Stimulated activated CD4-positive, alpha-beta T cell treated with anti-CD3 and anti-CD28 coated beads, Interleukin-4, amount 100 ng/mL, for 1 hour (primary cell): ENCODE measurements around the gene ACAD8.
A peak's percentile ranks its signal among the peaks of the same experiment; 100 is the strongest.

Experiments
- DNase-seq: peaks from one replicate; pipeline ENCODE4 v3.0.0-alpha.2; 2020

ACAD8 gene

GRCh38 chr11:134253188-134253993 lies at the start of gene ACAD8, which contains the start of gene THYN1:
Gene ACAD8, plus strand, starts transcription at chr11:134253568. Its CDS starts 33 bp downstream, at chr11:134253601.
Gene THYN1, minus strand, starts transcription at chr11:134253352. Its CDS starts 470 bp downstream, at chr11:134252882.
- DNase-seq, result peak; percentile 94

GRCh38 chr11:134205729-134206128 lies 47.6 kb upstream of the ACAD8 start:
- no peak for DNase-seq

DNA sequence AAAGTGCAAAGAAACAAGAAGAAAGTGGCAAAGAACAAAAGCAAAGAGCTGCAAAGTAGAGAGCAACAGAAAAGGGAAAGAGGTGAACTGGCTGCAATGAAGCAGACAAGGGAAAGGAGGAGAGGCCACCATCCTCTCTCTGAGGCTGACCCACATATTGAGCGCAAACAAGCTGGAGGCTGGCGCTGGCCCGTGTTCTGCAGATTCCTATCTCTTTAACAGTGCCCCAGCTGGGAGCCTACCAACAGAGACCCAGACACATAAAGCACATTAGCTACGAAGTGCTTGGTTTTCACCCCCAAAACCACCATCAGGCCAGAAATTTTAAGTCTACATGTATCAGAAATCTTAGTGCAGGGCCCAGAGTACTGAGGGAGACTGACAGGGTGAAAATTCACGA lies 47.2 kb upstream of the ACAD8 start:
- no peak for DNase-seq

GRCh38 chr11:134207538-134208239 lies 45.7 kb upstream of the ACAD8 start:
- DNase-seq, result peak; percentile 61

DNA sequence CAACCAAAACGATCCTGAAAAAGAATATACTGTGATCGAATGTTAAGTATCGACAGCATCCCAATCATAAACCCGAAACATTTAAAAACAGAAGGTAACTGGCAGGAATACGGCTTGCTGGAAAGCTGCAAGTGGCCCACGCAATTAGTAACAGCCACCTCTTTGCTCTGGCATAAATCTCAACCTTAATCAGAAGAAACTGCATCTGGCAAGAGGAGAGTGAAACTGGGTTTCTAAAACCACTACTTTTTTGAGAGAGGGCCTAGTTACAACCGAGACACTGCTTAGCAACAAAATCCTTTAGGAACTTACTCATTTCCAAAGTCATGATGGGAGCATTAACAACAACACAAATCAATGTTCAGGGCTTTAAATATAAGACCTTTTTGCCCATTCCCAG lies 37.5 kb upstream of the ACAD8 start:
- DNase-seq, result no peak

GRCh38 chr11:134216816-134217215 lies 36.6 kb upstream of the ACAD8 start:
- no peak for DNase-seq

DNA sequence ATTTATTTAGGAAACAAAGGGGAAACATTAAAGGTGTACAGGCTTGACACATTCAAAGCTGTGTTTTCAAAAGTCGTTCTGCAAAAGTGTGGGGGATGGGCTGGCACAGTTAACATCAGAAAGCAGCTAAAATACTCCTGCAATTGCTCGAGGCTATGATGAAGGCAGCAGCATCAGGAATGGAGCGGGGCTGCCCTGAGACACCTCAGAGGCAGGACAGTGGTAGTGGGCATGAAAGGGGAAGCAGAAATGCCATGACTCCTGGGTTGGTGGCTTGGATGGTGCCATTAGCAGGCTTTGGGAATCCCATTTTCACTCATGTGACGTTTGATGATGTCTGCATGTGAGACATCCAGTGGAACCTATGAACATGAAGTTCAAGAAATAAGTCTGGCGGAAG lies 30.2 kb upstream of the ACAD8 start:
- no peak for DNase-seq

DNA sequence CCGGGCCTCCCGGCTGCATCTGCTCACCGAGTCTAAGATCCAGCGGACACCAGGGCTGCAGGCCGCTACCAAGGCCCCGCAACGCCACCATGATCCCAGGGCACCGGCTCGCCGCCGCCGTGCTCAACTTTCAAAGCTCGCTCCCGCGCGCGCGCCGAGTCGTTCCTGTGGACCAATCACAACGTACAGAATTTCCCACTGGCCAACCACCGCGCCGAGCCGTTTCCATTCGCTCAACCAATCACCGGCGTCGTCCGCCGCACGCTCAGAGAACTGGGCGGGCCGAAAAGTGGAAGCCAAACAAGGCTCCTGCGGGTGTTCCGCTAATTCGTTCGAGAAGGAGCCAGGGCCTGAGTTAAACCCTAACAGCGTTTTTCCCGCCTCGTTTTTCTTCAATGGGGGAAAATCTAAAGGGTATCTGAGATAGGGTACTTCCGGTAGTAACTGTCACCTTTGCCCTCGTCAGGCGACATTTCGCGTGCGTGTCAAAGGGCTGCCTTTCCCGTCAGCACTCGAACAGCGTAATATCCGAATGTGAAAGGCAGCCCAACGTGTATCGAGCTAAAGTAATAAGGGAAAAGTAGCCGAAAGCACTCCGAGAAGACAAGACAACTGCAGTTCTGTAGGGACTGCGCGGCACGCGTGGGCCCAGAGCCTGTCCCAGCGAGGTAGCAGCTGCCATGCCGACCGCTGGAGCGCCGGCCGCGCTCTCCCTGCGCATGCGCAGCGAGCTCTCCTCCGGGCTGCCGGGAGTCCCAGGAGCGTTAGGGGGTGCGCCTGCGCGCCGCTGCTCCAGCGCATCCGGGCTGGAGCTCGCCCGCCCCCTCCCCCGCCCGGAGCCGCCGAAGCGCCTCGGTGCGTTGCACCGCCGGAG lies 29.3 kb upstream of the ACAD8 start, which contains the start of the genes NCAPD3 and VPS26B:
TSS of gene NCAPD3 (minus strand) at position 132 of the 874 bp plus-strand sequence. CDS start at position 91, 41 bp downstream.
TSS of gene VPS26B (plus strand) at position 836 of the 874 bp plus-strand sequence. CDS start 452 bp downstream, outside the sequence.
- peak; percentile 97 for DNase-seq

DNA sequence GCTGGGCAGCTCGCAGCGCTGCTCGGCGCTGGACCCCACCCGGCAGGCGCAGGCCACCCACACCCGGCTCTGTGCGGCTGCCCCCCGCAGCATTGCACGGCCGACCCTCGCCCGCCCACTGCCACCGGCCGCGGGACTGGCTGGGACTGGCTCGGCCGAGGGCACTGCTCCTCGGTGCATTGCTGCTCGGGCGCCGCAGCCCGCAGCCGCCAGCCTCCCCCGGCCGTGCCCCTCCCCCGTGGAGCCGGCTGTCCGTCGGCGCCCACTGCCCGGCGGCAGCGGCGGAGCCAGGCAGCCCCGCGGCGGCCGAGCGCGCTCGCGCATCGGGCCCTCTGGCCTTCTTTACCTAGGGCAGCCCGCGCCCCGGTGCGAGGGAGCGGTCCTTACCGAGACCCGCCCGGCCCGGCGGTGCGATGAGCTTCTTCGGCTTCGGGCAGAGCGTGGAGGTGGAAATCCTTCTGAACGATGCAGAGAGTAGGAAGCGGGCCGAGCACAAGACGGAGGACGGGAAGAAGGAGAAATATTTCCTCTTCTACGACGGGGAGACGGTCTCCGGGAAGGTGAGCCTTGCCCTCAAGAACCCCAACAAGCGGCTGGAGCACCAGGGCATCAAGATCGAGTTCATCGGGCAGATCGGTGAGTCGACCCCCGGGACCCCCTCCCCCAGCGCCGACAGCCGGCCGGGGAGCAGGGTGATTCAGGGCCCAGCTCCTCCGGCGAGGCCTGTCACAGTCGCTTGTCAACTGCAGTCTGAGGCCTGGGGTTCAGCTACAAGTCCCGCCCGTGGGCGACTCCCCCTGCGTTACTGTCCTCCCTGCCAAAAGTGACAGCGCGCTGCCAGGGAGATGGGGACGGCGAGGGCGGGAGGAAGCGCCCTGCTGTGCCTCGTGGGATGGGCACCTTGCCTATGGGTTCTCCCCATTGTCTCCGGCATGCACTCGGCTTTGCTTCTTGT lies 28.4 kb upstream of the ACAD8 start:
- peak; percentile 67 for DNase-seq

DNA sequence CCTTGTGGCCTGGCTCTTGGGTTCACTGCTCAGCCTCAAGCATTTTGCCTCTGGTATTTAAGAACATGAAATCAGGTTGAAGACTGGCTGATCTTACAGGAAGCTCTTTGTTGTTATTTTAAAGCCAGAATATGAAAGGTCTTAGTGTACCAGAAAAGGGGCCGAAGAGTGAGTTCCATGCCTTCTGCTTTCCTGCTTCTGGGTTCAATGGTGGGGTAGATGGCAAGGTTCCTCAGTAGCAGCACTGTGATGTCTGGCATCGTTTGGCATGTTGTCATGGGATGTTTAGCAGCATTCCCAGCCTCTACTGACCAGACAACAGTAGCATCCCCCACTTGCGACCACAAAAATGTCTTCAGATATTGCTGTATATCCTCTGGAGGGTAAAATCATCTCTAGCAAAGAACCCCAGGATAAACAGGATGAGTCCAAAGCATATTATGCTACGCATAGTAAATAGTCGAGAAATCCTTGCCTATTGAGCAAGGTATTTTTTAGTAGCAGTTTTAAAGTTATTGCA lies 26.5 kb upstream of the ACAD8 start:
- DNase-seq, result no peak

DNA sequence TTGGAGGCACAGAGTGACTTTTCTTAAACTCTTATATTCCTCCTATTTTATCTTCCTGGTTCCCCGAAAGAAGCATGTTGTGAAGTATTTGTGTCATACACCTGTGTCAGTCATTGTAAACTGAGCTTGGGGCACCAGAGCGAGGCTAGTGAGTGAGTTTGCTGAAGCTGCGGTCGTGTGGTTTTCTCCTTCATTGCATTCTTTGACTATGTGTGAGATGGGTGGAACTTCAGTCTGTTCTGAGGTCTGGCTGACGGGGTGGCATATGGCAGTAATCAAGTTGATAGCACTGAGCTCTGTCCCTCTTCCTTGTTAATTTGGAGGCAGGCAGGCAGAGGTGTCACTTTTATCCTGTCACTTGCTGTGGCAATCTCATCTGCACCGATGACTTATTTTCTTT lies 24.7 kb upstream of the ACAD8 start:
- no peak for DNase-seq

DNA sequence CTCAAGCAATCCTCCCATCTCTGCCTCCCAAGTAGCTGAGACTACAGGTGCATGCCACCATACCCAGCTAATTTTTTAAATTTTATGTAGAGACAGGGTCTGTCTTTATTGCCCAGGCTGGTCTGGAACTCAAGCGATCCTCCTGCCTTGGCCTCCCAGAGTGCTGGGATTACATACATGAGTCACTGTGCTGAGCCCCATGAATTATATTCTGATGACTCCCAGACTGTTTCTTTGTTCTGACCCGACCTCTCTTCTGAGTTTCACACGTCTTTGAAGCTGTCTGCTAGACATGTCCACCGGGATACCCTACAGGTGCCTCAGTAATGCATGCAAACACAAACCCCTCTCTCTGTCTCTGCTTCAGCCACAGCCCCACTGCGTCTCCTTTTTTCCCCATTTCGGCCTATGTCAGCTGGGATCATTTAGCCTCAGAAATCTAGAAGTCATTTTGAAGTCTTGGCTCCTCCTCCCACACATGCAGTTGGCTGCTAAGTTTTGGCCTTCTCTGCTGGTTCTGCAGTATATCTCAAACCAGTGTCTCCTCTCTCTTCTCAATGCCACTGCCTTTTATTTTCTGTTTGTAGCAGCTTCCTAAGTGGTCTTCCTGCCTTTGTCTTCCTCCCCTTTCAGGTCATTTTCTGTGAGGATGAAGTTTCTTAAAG lies 24.1 kb upstream of the ACAD8 start:
- DNase-seq, result no peak

- no peak for DNase-seq
Observed at GRCh38 chr11:134230339-134230738, 23.0 kb upstream of the ACAD8 start.

GRCh38 chr11:134231958-134232659 lies 21.3 kb upstream of the ACAD8 start:
- DNase-seq, result no peak

GRCh38 chr11:134233729-134234179 lies 19.6 kb upstream of the ACAD8 start:
- no peak for DNase-seq

DNA sequence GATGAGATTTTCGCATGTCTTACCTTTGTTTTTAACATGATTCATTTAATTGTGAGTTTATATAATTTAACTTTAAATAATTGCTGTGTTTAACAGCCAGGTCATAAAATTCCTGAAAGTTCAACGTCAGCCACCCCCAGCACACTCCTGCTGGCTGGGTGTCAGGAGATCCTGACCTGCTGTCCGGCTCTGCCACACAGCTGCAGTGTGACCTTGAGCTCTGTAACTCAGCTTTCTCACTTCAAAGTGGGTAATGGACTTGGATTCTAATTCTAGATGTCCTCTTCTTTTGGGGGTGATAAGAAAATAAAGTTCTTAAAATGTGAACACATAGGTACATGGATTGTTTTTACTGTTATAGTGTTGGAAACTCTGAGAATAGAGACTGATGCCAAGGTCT lies 18.0 kb upstream of the ACAD8 start:
- no peak for DNase-seq

- no peak for DNase-seq
Observed at GRCh38 chr11:134236834-134237556, 16.4 kb upstream of the ACAD8 start.

DNA sequence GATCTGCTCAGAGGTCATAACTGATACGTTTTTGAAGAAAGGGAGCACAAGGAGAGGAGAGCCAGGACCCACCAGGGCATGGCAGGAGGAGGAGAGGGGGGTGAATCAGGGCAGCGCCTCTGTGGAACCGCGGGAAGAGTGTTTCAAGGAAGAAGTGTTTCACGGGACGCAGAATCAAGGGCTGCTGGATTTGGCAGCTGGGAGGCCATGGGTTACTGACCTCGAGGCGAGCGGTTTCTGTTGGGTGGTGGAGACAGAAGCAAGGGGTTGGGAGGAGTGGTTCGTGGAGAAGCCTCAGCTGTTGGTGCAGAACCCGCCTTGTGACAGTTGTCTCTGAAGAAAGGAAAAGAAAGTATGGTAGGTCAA lies 15.8 kb upstream of the ACAD8 start:
- DNase-seq, result no peak

DNA sequence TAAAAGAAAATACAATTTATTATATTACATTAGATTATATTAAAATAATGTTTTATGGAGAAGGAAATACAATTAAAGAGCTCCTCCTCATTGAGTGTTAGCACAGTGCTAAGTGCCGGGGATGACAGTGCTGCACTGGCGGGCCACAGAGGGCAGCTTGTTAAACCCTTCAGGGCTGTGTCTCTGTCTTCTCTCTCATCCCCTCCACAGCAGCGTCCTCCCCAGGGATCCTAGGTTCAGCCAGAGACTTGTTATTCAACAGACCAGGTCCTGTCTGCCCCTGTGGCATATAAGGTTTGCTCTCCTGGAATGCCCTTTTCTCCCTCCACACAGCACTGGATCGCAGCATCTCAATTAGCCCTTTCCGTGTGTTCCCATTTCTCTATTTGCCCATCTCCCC lies 14.4 kb upstream of the ACAD8 start:
- DNase-seq, result no peak

GRCh38 chr11:134240592-134240991 lies 12.8 kb upstream of the ACAD8 start:
- DNase-seq, result no peak
